ENCODE results near the gene CCDC188.

DNA sequence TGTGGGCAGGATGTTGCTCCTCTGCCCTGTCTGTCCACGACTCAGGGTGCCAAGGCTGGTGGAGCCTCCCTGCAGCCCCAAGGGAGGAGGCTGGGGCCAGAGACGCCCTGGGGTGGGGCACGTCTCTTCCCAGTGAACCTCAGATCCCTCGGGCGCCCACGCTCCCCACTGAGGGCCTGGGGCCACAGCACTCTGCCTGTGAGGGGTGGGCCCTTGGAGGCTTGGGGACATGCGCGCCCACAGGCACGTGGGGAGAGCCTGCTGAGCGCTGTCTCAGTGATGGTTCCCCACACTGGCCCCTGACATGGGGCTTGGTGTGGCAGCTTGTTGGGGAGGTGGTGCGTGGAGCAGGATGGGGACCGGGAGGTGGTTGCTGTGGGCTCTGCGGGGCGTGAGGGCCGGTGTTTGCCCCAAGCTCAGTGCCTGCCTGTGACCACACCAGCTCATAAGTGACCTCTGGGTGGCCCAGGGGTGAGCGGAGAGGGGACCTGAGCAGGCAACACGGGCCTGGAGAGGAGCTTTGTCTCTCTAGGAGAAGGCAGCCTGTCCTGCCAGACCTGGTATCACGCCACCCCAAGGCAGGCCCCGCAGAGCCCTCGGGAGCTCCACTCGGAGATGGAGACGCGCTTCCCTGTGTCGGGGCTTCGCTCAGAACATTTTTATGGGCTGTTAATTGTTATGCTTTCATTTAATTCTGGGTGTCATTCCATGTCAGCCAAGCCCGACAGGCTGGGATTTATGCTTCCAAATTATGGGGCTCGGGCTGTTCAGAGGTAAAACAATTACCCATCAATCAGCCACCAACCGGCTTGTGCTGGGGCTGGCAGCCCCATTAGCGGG is 27.4 kb upstream of the CCDC188 start:
- TF ChIP-seq ZNF707 (CRISPR knock-in tag; conservative IDR thresholded peaks at IDR 0.05) (no peak), CHD4 (IDR thresholded peaks at IDR 0.05; ENCODE audit: insufficient read depth, insufficient replicate concordance, low read depth, low read length, poor library complexity, severe bottlenecking) (no peak), POLR2AphosphoS5 (IDR thresholded peaks at IDR 0.05; ENCODE audit: control insufficient read depth, insufficient read depth, low read depth, low read length) (no peak), BHLHE40 (IDR thresholded peaks at IDR 0.05; ENCODE audit: low read length) (no peak), CTCF (IDR thresholded peaks at IDR 0.05 in 2 of 3, conservative IDR thresholded peaks at IDR 0.05 in 1 of 3; ENCODE audit: insufficient read depth in 2 of 3, low read depth in 1 of 3, low read length in 3 of 3) (no peak), POU5F1 (IDR thresholded peaks at IDR 0.05; ENCODE audit: borderline replicate concordance, low read depth, low read length, partially characterized antibody) (no peak), CTBP1 (IDR thresholded peaks at IDR 0.05; ENCODE audit: borderline replicate concordance) (no peak), EGR1 (conservative IDR thresholded peaks at IDR 0.05) (no peak), ZNF311 (CRISPR knock-in tag; IDR thresholded peaks at IDR 0.05) (no peak), HNRNPL (IDR thresholded peaks at IDR 0.05; ENCODE audit: low read depth, low read length) (no peak), KAT7 (CRISPR knock-in tag; IDR thresholded peaks at IDR 0.05; ENCODE audit: borderline replicate concordance) (no peak), YY1 (IDR thresholded peaks at IDR 0.05; ENCODE audit: borderline replicate concordance in 1 of 3, control insufficient read depth in 1 of 3, extremely low read depth in 1 of 3, insufficient read depth in 3 of 3, insufficient read length in 1 of 3, insufficient replicate concordance in 2 of 3, low read depth in 1 of 3, low read length in 2 of 3) (peak in 1 of 3 experiments; percentile 6)
- TF ChIP-seq, protein P1, sequence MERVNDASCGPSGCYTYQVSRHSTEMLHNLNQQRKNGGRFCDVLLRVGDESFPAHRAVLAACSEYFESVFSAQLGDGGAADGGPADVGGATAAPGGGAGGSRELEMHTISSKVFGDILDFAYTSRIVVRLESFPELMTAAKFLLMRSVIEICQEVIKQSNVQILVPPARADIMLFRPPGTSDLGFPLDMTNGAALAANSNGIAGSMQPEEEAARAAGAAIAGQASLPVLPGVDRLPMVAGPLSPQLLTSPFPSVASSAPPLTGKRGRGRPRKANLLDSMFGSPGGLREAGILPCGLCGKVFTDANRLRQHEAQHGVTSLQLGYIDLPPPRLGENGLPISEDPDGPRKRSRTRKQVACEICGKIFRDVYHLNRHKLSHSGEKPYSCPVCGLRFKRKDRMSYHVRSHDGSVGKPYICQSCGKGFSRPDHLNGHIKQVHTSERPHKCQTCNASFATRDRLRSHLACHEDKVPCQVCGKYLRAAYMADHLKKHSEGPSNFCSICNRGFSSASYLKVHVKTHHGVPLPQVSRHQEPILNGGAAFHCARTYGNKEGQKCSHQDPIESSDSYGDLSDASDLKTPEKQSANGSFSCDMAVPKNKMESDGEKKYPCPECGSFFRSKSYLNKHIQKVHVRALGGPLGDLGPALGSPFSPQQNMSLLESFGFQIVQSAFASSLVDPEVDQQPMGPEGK (CRISPR knock-in tag; IDR thresholded peaks at IDR 0.05; ENCODE audit: borderline replicate concordance) = no peak
- TF ChIP-seq, protein P2, sequence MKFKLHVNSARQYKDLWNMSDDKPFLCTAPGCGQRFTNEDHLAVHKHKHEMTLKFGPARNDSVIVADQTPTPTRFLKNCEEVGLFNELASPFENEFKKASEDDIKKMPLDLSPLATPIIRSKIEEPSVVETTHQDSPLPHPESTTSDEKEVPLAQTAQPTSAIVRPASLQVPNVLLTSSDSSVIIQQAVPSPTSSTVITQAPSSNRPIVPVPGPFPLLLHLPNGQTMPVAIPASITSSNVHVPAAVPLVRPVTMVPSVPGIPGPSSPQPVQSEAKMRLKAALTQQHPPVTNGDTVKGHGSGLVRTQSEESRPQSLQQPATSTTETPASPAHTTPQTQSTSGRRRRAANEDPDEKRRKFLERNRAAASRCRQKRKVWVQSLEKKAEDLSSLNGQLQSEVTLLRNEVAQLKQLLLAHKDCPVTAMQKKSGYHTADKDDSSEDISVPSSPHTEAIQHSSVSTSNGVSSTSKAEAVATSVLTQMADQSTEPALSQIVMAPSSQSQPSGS (CRISPR knock-in tag; IDR thresholded peaks at IDR 0.05) = no peak; the same call in 1 of the 2 replicates
